Measurements from ENCODE around the gene SLC22A5. TPM values are rescaled to one million over a fixed set of nuclear protein-coding genes. Genes with fewer than 3 reads are reported as not detected.

Gene SLC22A5
- total RNA-seq, 1 experiment from 2014 or later: 20.2 TPM

DNA sequence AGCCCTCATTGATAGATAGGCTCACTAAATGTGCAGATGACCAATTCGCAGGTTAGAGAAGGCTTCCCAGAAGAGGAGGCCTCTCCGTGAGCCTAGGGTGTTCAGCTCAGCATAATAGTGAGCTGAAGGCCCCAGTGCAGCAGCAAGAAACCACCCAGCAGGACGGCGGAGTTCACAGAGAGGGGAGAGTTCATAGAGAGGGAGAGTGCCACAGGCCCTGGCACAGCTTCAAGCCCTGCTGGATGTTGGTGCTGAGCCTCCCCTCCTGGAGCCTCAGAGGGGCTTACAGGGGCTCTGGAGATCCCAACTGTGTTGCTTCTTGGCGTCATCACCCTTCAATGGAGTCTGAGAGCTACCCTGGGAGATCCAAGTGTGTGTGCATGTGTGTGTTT lies 2.1 kb downstream of the SLC22A5 start:
- TF ChIP-seq, protein P1, sequence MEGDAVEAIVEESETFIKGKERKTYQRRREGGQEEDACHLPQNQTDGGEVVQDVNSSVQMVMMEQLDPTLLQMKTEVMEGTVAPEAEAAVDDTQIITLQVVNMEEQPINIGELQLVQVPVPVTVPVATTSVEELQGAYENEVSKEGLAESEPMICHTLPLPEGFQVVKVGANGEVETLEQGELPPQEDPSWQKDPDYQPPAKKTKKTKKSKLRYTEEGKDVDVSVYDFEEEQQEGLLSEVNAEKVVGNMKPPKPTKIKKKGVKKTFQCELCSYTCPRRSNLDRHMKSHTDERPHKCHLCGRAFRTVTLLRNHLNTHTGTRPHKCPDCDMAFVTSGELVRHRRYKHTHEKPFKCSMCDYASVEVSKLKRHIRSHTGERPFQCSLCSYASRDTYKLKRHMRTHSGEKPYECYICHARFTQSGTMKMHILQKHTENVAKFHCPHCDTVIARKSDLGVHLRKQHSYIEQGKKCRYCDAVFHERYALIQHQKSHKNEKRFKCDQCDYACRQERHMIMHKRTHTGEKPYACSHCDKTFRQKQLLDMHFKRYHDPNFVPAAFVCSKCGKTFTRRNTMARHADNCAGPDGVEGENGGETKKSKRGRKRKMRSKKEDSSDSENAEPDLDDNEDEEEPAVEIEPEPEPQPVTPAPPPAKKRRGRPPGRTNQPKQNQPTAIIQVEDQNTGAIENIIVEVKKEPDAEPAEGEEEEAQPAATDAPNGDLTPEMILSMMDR (IDR thresholded peaks at IDR 0.05; ENCODE audit: insufficient read depth in 1 of 2, low read depth in 1 of 2, low read length in 1 of 2, severe bottlenecking in 1 of 2, unreplicated experiment in 1 of 2): no peak
- no TSS peak for BruUV-seq (replicated peaks)
- Histone ChIP-seq H3K27me3 (replicated peaks; ENCODE audit: control insufficient read depth, insufficient read depth, low read length) (no peaks in the 10 kb centered on the region), H3K4me3 (ENCODE audit: low read depth, low read length) (no peak overlapping the region), H3K9me3 (no peaks in the 10 kb centered on the region), H3K36me3 (ENCODE audit: control insufficient read depth, insufficient read depth, low read length) (no peaks in the 10 kb centered on the region; the same call in 1 of the 2 replicates), H3K4me1 (peaks cover 26% of the 10 kb centered on the region)
- intact Hi-C loops (cut with micrococcal nuclease; ENCODE audit: unreplicated experiment): loop anchor here (2.0 kb wide), 1 partner anchor 99 kb away; no protein-coding TSS in a partner anchor
- CTCF ChIA-PET: interaction anchor here (2.6 kb wide), 1 partner anchor 134 kb away, joined by 9 read pairs; no protein-coding TSS in a partner anchor
- POLR2A ChIA-PET: no interaction called here
- no peaks in the 10 kb centered on the region for H3K27me3 Mint-ChIP-seq (ENCODE audit: insufficient read depth, unreplicated experiment)
- H3K27ac Mint-ChIP-seq (ENCODE audit: unreplicated experiment): peak overlapping the region; percentile 85
- H3K36me3 Mint-ChIP-seq (ENCODE audit: insufficient read depth, unreplicated experiment): peaks cover 13% of the 10 kb centered on the region
- H3K4me1 Mint-ChIP-seq (ENCODE audit: low read depth, unreplicated experiment): peaks cover 14% of the 10 kb centered on the region
- H3K9me3 Mint-ChIP-seq (ENCODE audit: unreplicated experiment): no peaks in the 10 kb centered on the region
- H3K4me3 Mint-ChIP-seq (ENCODE audit: unreplicated experiment): peak overlapping the region; percentile 79
- no peak for DNase-seq

DNA sequence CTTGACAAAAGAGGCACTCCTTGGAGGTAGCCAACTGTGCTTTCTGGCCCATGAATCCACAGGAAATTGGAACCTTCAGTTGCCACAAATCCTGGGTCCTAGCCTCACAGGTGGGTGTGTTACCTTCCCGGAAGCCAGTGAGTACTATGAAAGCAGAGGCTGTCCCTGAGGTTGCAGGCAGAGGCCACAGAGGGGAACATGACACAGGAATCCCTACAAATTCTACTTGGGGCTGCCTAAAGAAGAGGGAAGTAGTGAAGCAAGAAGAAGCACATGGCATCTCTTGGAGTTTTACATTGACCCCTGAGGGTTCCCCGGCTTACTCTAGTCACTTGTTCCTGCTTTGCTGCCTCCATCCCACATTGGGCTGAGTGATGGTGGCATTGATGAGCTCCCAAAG lies 2.6 kb downstream of the SLC22A5 start:
- H3K4me1 Mint-ChIP-seq (ENCODE audit: low read depth, unreplicated experiment): peaks cover 14% of the 10 kb centered on the region
- Histone ChIP-seq H3K9me3 (no peaks in the 10 kb centered on the region), H3K36me3 (ENCODE audit: control insufficient read depth, insufficient read depth, low read length) (no peaks in the 10 kb centered on the region; the same call in 1 of the 2 replicates), H3K27me3 (replicated peaks; ENCODE audit: control insufficient read depth, insufficient read depth, low read length) (no peaks in the 10 kb centered on the region), H3K4me1 (peaks cover 21% of the 10 kb centered on the region), H3K4me3 (ENCODE audit: low read depth, low read length) (no peak overlapping the region)
- no peaks in the 10 kb centered on the region for H3K27me3 Mint-ChIP-seq (ENCODE audit: insufficient read depth, unreplicated experiment)
- peaks cover 13% of the 10 kb centered on the region for H3K36me3 Mint-ChIP-seq (ENCODE audit: insufficient read depth, unreplicated experiment)
- H3K9me3 Mint-ChIP-seq (ENCODE audit: unreplicated experiment): no peaks in the 10 kb centered on the region
- ChIA-PET POLR2A (interaction anchor here (1.2 kb wide), 1 partner anchor 124 kb away, joined by 3 read pairs; no protein-coding TSS in a partner anchor), CTCF (no interaction called here)
- intact Hi-C loops (cut with micrococcal nuclease; ENCODE audit: unreplicated experiment): no loop called here
- TF ChIP-seq, protein P1 (IDR thresholded peaks at IDR 0.05; ENCODE audit: insufficient read depth in 1 of 2, low read depth in 1 of 2, low read length in 1 of 2, severe bottlenecking in 1 of 2, unreplicated experiment in 1 of 2): no peak
- DNase-seq: no peak
- BruUV-seq (replicated peaks): no TSS peak
- no peak overlapping the region for H3K4me3 Mint-ChIP-seq (ENCODE audit: unreplicated experiment)
- H3K27ac Mint-ChIP-seq (ENCODE audit: unreplicated experiment): no peak overlapping the region

DNA sequence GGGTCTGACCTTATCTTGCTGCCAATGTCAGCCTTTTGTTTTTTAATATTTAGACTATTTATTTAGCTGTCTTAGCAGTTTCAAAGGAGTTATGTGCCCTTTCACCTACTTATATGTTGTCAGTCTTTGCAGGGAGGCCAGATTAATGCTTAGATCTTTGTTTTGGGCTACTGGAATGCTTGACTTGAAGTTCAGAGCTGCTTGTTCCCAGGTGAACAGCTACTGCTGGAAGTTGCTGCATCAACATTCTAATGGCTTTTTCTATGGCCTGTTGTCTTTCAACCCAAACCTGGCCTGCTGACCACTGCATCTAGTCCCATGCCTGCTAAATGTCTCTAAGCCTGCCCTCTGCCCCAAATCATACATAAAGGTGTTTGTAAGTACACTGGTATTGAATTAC lies 3.0 kb downstream of the SLC22A5 start:
- no peaks in the 10 kb centered on the region for H3K9me3 Mint-ChIP-seq (ENCODE audit: unreplicated experiment)
- Histone ChIP-seq H3K27me3 (replicated peaks; ENCODE audit: control insufficient read depth, insufficient read depth, low read length) (no peaks in the 10 kb centered on the region), H3K4me3 (ENCODE audit: low read depth, low read length) (no peak overlapping the region), H3K36me3 (ENCODE audit: control insufficient read depth, insufficient read depth, low read length) (no peaks in the 10 kb centered on the region; the same call in 1 of the 2 replicates), H3K9me3 (no peaks in the 10 kb centered on the region), H3K4me1 (peaks cover 16% of the 10 kb centered on the region)
- ChIA-PET POLR2A (interaction anchor here (1.2 kb wide), 1 partner anchor 123 kb away, joined by 3 read pairs; no protein-coding TSS in a partner anchor), CTCF (no interaction called here)
- intact Hi-C loops (cut with micrococcal nuclease; ENCODE audit: unreplicated experiment): no loop called here
- no peak overlapping the region for H3K4me3 Mint-ChIP-seq (ENCODE audit: unreplicated experiment)
- no peak overlapping the region for H3K27ac Mint-ChIP-seq (ENCODE audit: unreplicated experiment)
- H3K27me3 Mint-ChIP-seq (ENCODE audit: insufficient read depth, unreplicated experiment): no peaks in the 10 kb centered on the region
- TF ChIP-seq, protein P1 (IDR thresholded peaks at IDR 0.05; ENCODE audit: insufficient read depth in 1 of 2, low read depth in 1 of 2, low read length in 1 of 2, severe bottlenecking in 1 of 2, unreplicated experiment in 1 of 2): no peak
- peaks cover 14% of the 10 kb centered on the region for H3K4me1 Mint-ChIP-seq (ENCODE audit: low read depth, unreplicated experiment)
- BruUV-seq (replicated peaks): no TSS peak
- peaks cover 13% of the 10 kb centered on the region for H3K36me3 Mint-ChIP-seq (ENCODE audit: insufficient read depth, unreplicated experiment)
- no peak for DNase-seq
